ENCODE results near the gene LCNL1.

DNA sequence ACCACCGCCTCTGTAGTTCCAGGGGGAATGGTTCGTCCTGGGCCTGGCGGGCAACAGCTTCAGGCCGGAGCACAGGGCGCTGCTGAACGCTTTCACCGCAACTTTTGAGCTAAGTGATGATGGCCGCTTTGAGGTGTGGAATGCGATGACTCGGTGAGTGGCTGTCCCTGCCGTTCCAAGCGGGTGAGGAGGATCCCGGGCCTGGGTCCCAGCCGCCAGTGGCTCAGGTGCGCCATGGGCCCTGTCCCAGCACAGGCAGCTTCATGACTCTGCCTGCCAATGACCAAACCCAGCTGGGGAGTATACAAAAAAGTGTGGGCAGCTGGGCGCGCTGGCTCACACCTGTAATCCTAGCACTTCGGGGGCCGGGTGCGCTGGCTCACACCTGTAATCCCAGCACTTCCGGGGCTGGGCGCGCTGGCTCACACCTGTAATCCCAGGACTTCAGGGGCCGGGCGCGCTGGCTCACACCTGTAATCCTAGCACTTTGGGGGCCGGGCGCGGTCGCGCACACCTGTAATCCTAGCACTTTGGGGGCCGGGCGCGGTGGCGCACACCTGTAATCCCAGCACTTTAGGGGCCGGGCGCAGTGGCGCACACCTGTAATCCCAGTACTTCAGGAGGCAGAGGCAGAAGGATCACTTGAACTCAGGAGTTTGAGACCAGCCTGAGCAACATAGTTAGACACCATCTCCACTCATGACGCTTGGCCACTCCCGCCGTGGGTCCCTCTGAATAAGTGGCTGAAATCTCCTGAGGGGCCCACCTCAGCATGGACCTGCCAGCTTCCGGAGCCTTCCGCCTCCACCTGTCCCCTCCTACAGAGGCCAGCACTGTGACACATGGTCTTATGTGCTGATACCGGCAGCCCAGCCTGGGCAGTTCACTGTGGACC lies 29.7 kb upstream of the LCNL1 start:
- no peak for TF ChIP-seq EZH2 (IDR thresholded peaks at IDR 0.05; ENCODE audit: borderline replicate concordance, low read depth, low read length, poor library complexity, severe bottlenecking)
- TF ChIP-seq, protein P1, sequence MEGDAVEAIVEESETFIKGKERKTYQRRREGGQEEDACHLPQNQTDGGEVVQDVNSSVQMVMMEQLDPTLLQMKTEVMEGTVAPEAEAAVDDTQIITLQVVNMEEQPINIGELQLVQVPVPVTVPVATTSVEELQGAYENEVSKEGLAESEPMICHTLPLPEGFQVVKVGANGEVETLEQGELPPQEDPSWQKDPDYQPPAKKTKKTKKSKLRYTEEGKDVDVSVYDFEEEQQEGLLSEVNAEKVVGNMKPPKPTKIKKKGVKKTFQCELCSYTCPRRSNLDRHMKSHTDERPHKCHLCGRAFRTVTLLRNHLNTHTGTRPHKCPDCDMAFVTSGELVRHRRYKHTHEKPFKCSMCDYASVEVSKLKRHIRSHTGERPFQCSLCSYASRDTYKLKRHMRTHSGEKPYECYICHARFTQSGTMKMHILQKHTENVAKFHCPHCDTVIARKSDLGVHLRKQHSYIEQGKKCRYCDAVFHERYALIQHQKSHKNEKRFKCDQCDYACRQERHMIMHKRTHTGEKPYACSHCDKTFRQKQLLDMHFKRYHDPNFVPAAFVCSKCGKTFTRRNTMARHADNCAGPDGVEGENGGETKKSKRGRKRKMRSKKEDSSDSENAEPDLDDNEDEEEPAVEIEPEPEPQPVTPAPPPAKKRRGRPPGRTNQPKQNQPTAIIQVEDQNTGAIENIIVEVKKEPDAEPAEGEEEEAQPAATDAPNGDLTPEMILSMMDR (conservative IDR thresholded peaks at IDR 0.05; ENCODE audit: low read depth, low read length), result no peak

Measured in A673 (cell line).